GM12878 (cell line): Measurements from ENCODE around the gene INVS. TPM values are rescaled to one million over a fixed set of nuclear protein-coding genes. Genes with fewer than 3 reads are reported as not detected.

ENCODE experiments used
- ATAC-seq: fragments of 200-7000 bp; cut with Tn5 transposase; 3 replicates; pipeline ENCODE4 v1.9.1; 2020; ENCODE audit warnings: mild to moderate bottlenecking, moderate library complexity
- BruUV-seq: library from RNA; stranded (reverse); fragments of 400-500 nt; replicated peaks from 2 replicates; lab custom pipeline; 2021; lab: Mats Ljungman, UMichigan
- CTCF ChIA-PET: fragments of 300-600 bp; sonication (Branson Sonifier 250); formaldehyde crosslinking; extraction: SDS; loops from one replicate; lab custom pipeline; 2021; ENCODE audit warnings: inconsistent platforms; lab: Yijun Ruan, JAX
- POLR2A ChIA-PET: fragments of 350-600 bp; formaldehyde crosslinking; extraction: SDS; loops from one replicate; lab custom pipeline; 2021; ENCODE audit warnings: inconsistent platforms; lab: Charles Lee
- RAD21 ChIA-PET: fragments of 300-600 bp; sonication (Branson Sonifier 250); formaldehyde crosslinking; loops from one replicate; lab custom pipeline; 2023; ENCODE audit warnings: antibody characterized with exemption; ENCODE audit not compliant: unreplicated experiment; lab: Charles Lee
- SMC1A ChIA-PET: fragments of 300-600 bp; sonication (Branson Sonifier 250); formaldehyde crosslinking; loops from one replicate; lab custom pipeline; 2023; ENCODE audit not compliant: unreplicated experiment, uncharacterized antibody; lab: Charles Lee
- DNase-seq: peaks from one replicate; pipeline ENCODE4 v3.0.0-alpha.2; 2011; ENCODE audit warnings: low read depth, low spot score
- FAIRE-seq: peaks from 3 replicates; lab custom pipeline; 2011; peaks lifted over from hg19 to GRCh38; lab: Jason Lieb, UNC
- H2AFZ ChIP-seq: 2 replicates; pipeline ENCODE4 v1.6.0; 2011; ENCODE audit warnings: low read depth, low read length, control low read depth; ENCODE audit not compliant: control insufficient read depth
- H3K27ac ChIP-seq: 2 replicates; pipeline ENCODE4 v1.5.1; 2011; ENCODE audit warnings: control low read depth; ENCODE audit not compliant: control insufficient read depth, insufficient read depth
- H3K27me3 ChIP-seq, 2 experiments: replicated peaks in 1 of 2; 2 replicates each; pipeline versions ENCODE4 v1.6.0 to v1.6.1; 2011; ENCODE audit warnings: low read length in 1 of 2; ENCODE audit not compliant: control insufficient read depth in 2 of 2, insufficient read depth in 2 of 2
- H3K36me3 ChIP-seq, 2 experiments: 2 replicates each; pipeline ENCODE4 v1.5.1; 2011; ENCODE audit warnings: low read length in 1 of 2; ENCODE audit not compliant: control insufficient read depth in 2 of 2, insufficient read depth in 2 of 2
- H3K4me1 ChIP-seq: 2 replicates; pipeline ENCODE4 v1.6.1; 2011; ENCODE audit warnings: mild to moderate bottlenecking, low read length, moderate library complexity, mixed read lengths; ENCODE audit not compliant: control insufficient read depth, insufficient read depth
- H3K4me2 ChIP-seq: 2 replicates; pipeline ENCODE4 v1.6.0; 2011; ENCODE audit warnings: control low read depth; ENCODE audit not compliant: control insufficient read depth, insufficient read depth
- H3K4me3 ChIP-seq: fragments of 200-600 bp; sonication (generic); 2 replicates; pipeline ENCODE4 v1.5.1; 2016
- H3K79me2 ChIP-seq: 2 replicates; pipeline ENCODE4 v1.6.0; 2011; ENCODE audit warnings: low read length; ENCODE audit not compliant: control insufficient read depth, insufficient read depth
- H3K9ac ChIP-seq: 2 replicates; pipeline ENCODE4 v1.8.0; 2011; ENCODE audit warnings: low read length, control low read depth, mixed read lengths; ENCODE audit not compliant: control insufficient read depth, insufficient read depth
- H3K9me3 ChIP-seq: replicated peaks from 3 replicates; pipeline ENCODE4 v1.5.1; 2011; ENCODE audit warnings: mild to moderate bottlenecking, low read length; ENCODE audit not compliant: control insufficient read depth, insufficient read depth
- H4K20me1 ChIP-seq: 2 replicates; pipeline ENCODE4 v1.6.0; 2011; ENCODE audit not compliant: control insufficient read depth, insufficient read depth
- ATF7 ChIP-seq: fragments of 450-650 bp; IDR thresholded peaks from 2 replicates; pipeline ENCODE4 v1.6.1; 2016; ENCODE audit warnings: low read depth, mild to moderate bottlenecking
- EED ChIP-seq: sonication (generic); IDR thresholded peaks from 2 replicates; pipeline ENCODE4 v1.6.1; 2016; ENCODE audit warnings: antibody characterized with exemption, low read depth
- ELK1 ChIP-seq: IDR thresholded peaks from 2 replicates; pipeline ENCODE4 v1.6.1; 2012; ENCODE audit warnings: low read depth, low read length, improper control_type of control experiment
- NR2C1 ChIP-seq: fragments of 450-650 bp; IDR thresholded peaks from 2 replicates; pipeline ENCODE4 v1.6.1; 2017; ENCODE audit warnings: antibody characterized with exemption, mild to moderate bottlenecking, moderate library complexity
- NR2F1 ChIP-seq: fragments of 450-650 bp; conservative IDR thresholded peaks from 2 replicates; pipeline ENCODE4 v1.6.1; 2017; ENCODE audit warnings: mild to moderate bottlenecking
- SP1 ChIP-seq: IDR thresholded peaks from one replicate; pipeline ENCODE4 v1.6.1; 2011; ENCODE audit warnings: low read depth, low read length
- SPI1 ChIP-seq: IDR thresholded peaks from 2 replicates; pipeline ENCODE4 v1.6.1; 2011; ENCODE audit warnings: low read depth, mild to moderate bottlenecking, low read length, moderate library complexity, borderline replicate concordance; ENCODE audit not compliant: insufficient read depth
- SREBF1 ChIP-seq: IDR thresholded peaks from 2 replicates; pipeline ENCODE4 v1.6.1; 2012; ENCODE audit warnings: mild to moderate bottlenecking, low read length
- YY1 ChIP-seq: IDR thresholded peaks from 2 replicates; pipeline ENCODE4 v1.6.1; 2011; ENCODE audit warnings: low read depth, mild to moderate bottlenecking, low read length
- ZBTB33 ChIP-seq: fragments of 450-650 bp; IDR thresholded peaks from 2 replicates; pipeline ENCODE4 v1.6.1; 2017; ENCODE audit warnings: mild to moderate bottlenecking
- ZNF24 ChIP-seq: fragments of 450-650 bp; IDR thresholded peaks from 2 replicates; pipeline ENCODE4 v1.6.1; 2017; ENCODE audit warnings: antibody characterized with exemption, mild to moderate bottlenecking
- WGBS: methylation state at CpG from one replicate; pipeline ENCODE4 v1.1.6; 2016; ENCODE audit warnings: low lambda C conversion rate; ENCODE audit not compliant: insufficient replicate concordance, insufficient coverage; ENCODE audit errors: missing lambda C conversion rate; 5-methylcytosine and 5-hydroxymethylcytosine counted together
- in situ Hi-C: fragments of 300-500 bp; cut with MboI; formaldehyde crosslinking; loops from 9 replicates; pipeline ENCODE4 v1.14.3; 2018; ENCODE audit warnings: mixed read lengths
- intact Hi-C: fragments of 100-400 bp; cut with micrococcal nuclease; formaldehyde crosslinking; loops from one replicate; pipeline ENCODE4 v1.14.2; 2022; ENCODE audit not compliant: unreplicated experiment
- polyA plus RNA-seq, 11 experiments: library from polyadenylated mRNA; depleted of rRNA in 4 of 11; unstranded in 6 of 11; stranded (reverse) in 5 of 11; fragments of >200 nt; fragmentation: Nextera tagmentation in 4 of 11; fragmentation: Illumina TruSeq in 1 of 11; extraction: Ambion mirVana in 4 of 11; extraction: Trizol in 1 of 11; gene quantifications; 1 replicate in 1 of 11; 2 replicates in 10 of 11; pipeline versions ENCODE4 v1.2.1 to v1.2.3, GENCODE V29; 2011 to 2016; ENCODE audit warnings: inconsistent platforms in 2 of 11, missing spikeins in 2 of 11, low read depth in 1 of 11
- total RNA-seq, 4 experiments: library from RNA; depleted of rRNA in 3 of 4; stranded (reverse); fragments of >200 nt in 3 of 4; fragmentation: Illumina TruSeq in 1 of 4; extraction: Trizol in 1 of 4; gene quantifications; 2 replicates each; pipeline versions ENCODE4 v1.2.1 to v1.2.3, GENCODE V29; 2013 to 2021
- TF ChIP-seq, protein P1 (sequence below): IDR thresholded peaks from 2 replicates; pipeline ENCODE4 v1.6.1; 2012; ENCODE audit warnings: low read depth, low read length, improper control_type of control experiment
- TF ChIP-seq, protein P2 (sequence below): fragments of 150-350 bp; IDR thresholded peaks from 2 replicates; pipeline ENCODE4 v1.6.1; 2014; ENCODE audit warnings: mild to moderate bottlenecking, low read depth, low read length
- TF ChIP-seq, protein P3 (sequence below): fragments of 450-650 bp; IDR thresholded peaks from 2 replicates; pipeline ENCODE4 v1.6.1; 2014; ENCODE audit warnings: mild to moderate bottlenecking

The INVS gene
- total and polyA plus RNA-seq, 10 of the 15 experiments (the other 5 are each of a cell fraction or from before 2014, with no cell fraction given) = 0.93 to 20.8 (median 13.2) TPM

- no peak for TF ChIP-seq ZNF24
- no peak for TF ChIP-seq EED
- no peak for TF ChIP-seq ZBTB33
- no peak for TF ChIP-seq SREBF1
- TF ChIP-seq NR2C1 = no peak
- TF ChIP-seq, protein P1, sequence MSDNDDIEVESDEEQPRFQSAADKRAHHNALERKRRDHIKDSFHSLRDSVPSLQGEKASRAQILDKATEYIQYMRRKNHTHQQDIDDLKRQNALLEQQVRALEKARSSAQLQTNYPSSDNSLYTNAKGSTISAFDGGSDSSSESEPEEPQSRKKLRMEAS = no peak
- TF ChIP-seq, protein P2, sequence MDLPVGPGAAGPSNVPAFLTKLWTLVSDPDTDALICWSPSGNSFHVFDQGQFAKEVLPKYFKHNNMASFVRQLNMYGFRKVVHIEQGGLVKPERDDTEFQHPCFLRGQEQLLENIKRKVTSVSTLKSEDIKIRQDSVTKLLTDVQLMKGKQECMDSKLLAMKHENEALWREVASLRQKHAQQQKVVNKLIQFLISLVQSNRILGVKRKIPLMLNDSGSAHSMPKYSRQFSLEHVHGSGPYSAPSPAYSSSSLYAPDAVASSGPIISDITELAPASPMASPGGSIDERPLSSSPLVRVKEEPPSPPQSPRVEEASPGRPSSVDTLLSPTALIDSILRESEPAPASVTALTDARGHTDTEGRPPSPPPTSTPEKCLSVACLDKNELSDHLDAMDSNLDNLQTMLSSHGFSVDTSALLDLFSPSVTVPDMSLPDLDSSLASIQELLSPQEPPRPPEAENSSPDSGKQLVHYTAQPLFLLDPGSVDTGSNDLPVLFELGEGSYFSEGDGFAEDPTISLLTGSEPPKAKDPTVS = no peak
- no peak for TF ChIP-seq ATF7
- no peak for TF ChIP-seq SP1
- TF ChIP-seq, protein P3, sequence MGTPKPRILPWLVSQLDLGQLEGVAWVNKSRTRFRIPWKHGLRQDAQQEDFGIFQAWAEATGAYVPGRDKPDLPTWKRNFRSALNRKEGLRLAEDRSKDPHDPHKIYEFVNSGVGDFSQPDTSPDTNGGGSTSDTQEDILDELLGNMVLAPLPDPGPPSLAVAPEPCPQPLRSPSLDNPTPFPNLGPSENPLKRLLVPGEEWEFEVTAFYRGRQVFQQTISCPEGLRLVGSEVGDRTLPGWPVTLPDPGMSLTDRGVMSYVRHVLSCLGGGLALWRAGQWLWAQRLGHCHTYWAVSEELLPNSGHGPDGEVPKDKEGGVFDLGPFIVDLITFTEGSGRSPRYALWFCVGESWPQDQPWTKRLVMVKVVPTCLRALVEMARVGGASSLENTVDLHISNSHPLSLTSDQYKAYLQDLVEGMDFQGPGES = no peak
- no peak for TF ChIP-seq YY1
- no peak for TF ChIP-seq NR2F1
- TF ChIP-seq SPI1 = no peak
- no peak for TF ChIP-seq ELK1
- DNase-seq (no peak), ATAC-seq (no peak), FAIRE-seq (no peak)
- Histone ChIP-seq H4K20me1 (no peaks in the 10 kb centered on the region), H2AFZ (no peak overlapping the region), H3K4me2 (peak overlapping the region; percentile 79), H3K4me1 (no peaks in the 10 kb centered on the region; the same call in none of the 2 replicates), H3K4me3 (peak overlapping the region; percentile 99; the same call in 1 of the 2 replicates), H3K27me3 (no peaks in the 10 kb centered on the region), H3K9ac (no peak overlapping the region), H3K9me3 (no peaks in the 10 kb centered on the region), H3K79me2 (peaks cover 84% of the 10 kb centered on the region), H3K27ac (no peak overlapping the region), H3K36me3 (no peaks in the 10 kb centered on the region)
- in situ Hi-C loops = no loop called here
- POLR2A ChIA-PET = interaction anchor here (0.5 to 1.8 kb wide), 4 partner anchors 10 to 114 kb away, joined by 3 to 7 read pairs (median 4); no protein-coding TSS in a partner anchor
- intact Hi-C loops = loop anchor here (5.0 to 10.0 kb wide), 4 partner anchors 39 to 912 kb away; no protein-coding TSS in a partner anchor
- SMC1A ChIA-PET = interaction anchor here (0.6 to 5.0 kb wide), 6 partner anchors 11 to 250 kb away, joined by 3 to 63 read pairs (median 4); no protein-coding TSS in a partner anchor
- CTCF ChIA-PET = interaction anchor here (1.7 to 6.4 kb wide), 3 partner anchors 11 to 120 kb away, joined by 4 to 35 read pairs (median 4); no protein-coding TSS in a partner anchor
- no TSS peak for BruUV-seq
- 67% methylated on average over 3 of the region's 3 CpGs for WGBS
- RAD21 ChIA-PET = interaction anchor here (1.1 to 4.8 kb wide), 4 partner anchors 11 to 66 kb away, joined by 3 to 39 read pairs (median 4); no protein-coding TSS in a partner anchor
Observed at GRCh38 chr9:100096378-100096916, 2.6 kb upstream of the INVS start.
